ENCODE data around the gene MACIR.

DNA sequence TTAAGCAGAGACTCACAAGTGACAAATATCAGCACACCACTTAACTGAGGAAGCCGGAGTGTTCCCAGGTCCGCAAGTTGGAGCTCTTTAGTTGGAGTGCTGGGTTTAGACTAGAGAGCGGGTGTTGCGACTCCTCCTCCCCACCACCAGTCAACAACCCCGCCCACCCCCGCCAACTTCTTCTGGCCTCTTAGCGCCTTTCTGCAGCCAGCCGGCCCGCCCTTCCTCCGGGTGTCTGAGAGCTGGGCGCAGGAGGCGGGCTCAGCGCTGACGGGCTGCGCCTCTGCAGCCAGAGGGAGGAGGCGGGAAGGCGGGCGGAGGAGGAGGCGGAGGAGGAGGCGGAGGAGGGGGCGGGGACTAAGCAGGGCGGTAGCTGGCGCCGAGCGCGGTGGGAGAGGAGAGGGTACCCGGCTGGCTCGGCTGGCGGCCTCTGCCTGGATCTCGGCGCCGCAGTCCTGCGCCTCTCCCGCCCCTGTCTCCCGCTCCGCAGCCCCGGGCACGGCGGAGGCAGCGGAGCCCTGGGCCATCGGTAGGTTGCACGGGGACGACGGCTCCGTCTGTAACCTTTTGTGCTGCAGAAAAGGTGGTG, at the start of gene MACIR:
- TF ChIP-seq, protein P1, sequence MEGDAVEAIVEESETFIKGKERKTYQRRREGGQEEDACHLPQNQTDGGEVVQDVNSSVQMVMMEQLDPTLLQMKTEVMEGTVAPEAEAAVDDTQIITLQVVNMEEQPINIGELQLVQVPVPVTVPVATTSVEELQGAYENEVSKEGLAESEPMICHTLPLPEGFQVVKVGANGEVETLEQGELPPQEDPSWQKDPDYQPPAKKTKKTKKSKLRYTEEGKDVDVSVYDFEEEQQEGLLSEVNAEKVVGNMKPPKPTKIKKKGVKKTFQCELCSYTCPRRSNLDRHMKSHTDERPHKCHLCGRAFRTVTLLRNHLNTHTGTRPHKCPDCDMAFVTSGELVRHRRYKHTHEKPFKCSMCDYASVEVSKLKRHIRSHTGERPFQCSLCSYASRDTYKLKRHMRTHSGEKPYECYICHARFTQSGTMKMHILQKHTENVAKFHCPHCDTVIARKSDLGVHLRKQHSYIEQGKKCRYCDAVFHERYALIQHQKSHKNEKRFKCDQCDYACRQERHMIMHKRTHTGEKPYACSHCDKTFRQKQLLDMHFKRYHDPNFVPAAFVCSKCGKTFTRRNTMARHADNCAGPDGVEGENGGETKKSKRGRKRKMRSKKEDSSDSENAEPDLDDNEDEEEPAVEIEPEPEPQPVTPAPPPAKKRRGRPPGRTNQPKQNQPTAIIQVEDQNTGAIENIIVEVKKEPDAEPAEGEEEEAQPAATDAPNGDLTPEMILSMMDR (IDR thresholded peaks at IDR 0.05) = no peak
- TF ChIP-seq POLR2A (IDR thresholded peaks at IDR 0.05) = peak; percentile 66
